Measurements from ENCODE around the gene ABCC10. TPM values are rescaled to one million over a fixed set of nuclear protein-coding genes. Genes with fewer than 3 reads are reported as not detected.
"Not testable (repeated sequence)": the region's sequence is repeated elsewhere in the genome, so short reads cannot be mapped to it uniquely, and the experiment has no call there.

ABCC10 gene
- total RNA-seq, 4 donors from 2014 or later: 30.3 to 75.2 (median 48.2) TPM

DNA sequence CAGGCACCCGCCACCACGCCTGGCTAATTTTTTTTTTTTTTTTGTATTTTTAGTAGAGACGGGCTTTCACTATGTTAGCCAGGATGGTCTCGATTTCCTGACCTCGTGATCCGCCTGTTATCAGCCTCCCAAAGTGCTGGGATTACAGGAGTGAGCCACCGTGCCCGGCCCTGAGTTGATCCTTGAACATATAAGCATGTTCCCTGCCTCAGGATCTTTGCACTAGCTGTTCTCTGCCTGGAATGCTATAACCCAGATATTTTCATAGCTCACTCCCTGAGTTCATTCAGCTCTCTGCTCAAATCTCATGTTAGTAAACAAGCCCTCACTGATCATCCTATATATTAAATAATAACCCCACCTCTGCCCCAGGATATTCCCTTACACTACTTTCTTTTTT lies 37.0 kb downstream of the ABCC10 start:
- H3K36me3 ChIP-seq: no peaks in the 10 kb centered on the region
- H3K27ac ChIP-seq: no peak overlapping the region
- no peaks in the 10 kb centered on the region for H3K9me3 ChIP-seq
- no peak for DNase-seq
- H3K4me3 ChIP-seq: no peak overlapping the region
- no peaks in the 10 kb centered on the region for H3K4me1 ChIP-seq
- TF ChIP-seq, protein P1, sequence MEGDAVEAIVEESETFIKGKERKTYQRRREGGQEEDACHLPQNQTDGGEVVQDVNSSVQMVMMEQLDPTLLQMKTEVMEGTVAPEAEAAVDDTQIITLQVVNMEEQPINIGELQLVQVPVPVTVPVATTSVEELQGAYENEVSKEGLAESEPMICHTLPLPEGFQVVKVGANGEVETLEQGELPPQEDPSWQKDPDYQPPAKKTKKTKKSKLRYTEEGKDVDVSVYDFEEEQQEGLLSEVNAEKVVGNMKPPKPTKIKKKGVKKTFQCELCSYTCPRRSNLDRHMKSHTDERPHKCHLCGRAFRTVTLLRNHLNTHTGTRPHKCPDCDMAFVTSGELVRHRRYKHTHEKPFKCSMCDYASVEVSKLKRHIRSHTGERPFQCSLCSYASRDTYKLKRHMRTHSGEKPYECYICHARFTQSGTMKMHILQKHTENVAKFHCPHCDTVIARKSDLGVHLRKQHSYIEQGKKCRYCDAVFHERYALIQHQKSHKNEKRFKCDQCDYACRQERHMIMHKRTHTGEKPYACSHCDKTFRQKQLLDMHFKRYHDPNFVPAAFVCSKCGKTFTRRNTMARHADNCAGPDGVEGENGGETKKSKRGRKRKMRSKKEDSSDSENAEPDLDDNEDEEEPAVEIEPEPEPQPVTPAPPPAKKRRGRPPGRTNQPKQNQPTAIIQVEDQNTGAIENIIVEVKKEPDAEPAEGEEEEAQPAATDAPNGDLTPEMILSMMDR (IDR thresholded peaks at IDR 0.05): no peak
- no peak for TF ChIP-seq POLR2A (IDR thresholded peaks at IDR 0.05)
- H3K27me3 ChIP-seq: no peaks in the 10 kb centered on the region

DNA sequence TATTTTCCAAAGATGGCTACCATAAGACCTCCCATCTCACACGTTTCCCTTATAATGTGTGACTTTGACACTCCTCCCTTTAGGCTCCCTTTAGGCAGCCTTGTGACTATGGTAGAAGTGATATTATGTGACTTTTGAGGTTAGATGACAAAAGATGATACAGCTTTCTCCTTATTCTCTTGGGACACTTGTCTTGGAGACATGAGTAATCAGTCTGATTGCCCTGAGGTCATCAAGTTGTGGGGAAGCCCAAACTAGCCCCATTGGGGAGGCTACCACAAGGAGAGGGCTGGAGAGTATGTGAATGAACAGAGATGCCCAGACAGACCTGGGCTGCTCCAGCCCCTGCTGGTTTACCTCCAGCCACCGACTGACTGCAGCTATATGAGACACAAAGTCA lies 38.6 kb downstream of the ABCC10 start:
- TF ChIP-seq, protein P1 (IDR thresholded peaks at IDR 0.05): no peak
- no peak for TF ChIP-seq POLR2A (IDR thresholded peaks at IDR 0.05)
- no peaks in the 10 kb centered on the region for H3K36me3 ChIP-seq
- no peak for DNase-seq

GRCh38 chr6:43467265-43467664 lies 39.9 kb downstream of the ABCC10 start:
- H3K9me3 ChIP-seq, H3K27ac ChIP-seq, H3K4me1 ChIP-seq, H3K36me3 ChIP-seq, DNase-seq, H3K27me3 ChIP-seq, H3K4me3 ChIP-seq: not testable (repeated sequence)

More for the DNA sequence above, 38.6 kb downstream of the ABCC10 start:
- H3K4me3 ChIP-seq: no peak overlapping the region
- H3K4me1 ChIP-seq: no peaks in the 10 kb centered on the region
- no peaks in the 10 kb centered on the region for H3K9me3 ChIP-seq
- H3K27me3 ChIP-seq: no peaks in the 10 kb centered on the region
- no peak overlapping the region for H3K27ac ChIP-seq

GRCh38 chr6:43467752-43468151 lies 40.4 kb downstream of the ABCC10 start:
- Histone ChIP-seq H3K36me3 (no peaks in the 10 kb centered on the region), H3K4me3 (no peak overlapping the region), H3K27me3 (no peaks in the 10 kb centered on the region), H3K4me1 (no peaks in the 10 kb centered on the region), H3K27ac (no peak overlapping the region), H3K9me3 (no peaks in the 10 kb centered on the region)
- DNase-seq: no peak
- TF ChIP-seq, protein P1 (IDR thresholded peaks at IDR 0.05): no peak
- no peak for TF ChIP-seq POLR2A (IDR thresholded peaks at IDR 0.05)

GRCh38 chr6:43468240-43468639 lies 40.9 kb downstream of the ABCC10 start:
- H3K27me3 ChIP-seq: no peaks in the 10 kb centered on the region
- H3K36me3 ChIP-seq: no peaks in the 10 kb centered on the region
- H3K4me3 ChIP-seq: no peak overlapping the region
- H3K27ac ChIP-seq: no peak overlapping the region
- DNase-seq: no peak
- H3K9me3 ChIP-seq: no peaks in the 10 kb centered on the region
- TF ChIP-seq POLR2A (IDR thresholded peaks at IDR 0.05): no peak
- TF ChIP-seq, protein P1 (IDR thresholded peaks at IDR 0.05): no peak
- no peaks in the 10 kb centered on the region for H3K4me1 ChIP-seq

DNA sequence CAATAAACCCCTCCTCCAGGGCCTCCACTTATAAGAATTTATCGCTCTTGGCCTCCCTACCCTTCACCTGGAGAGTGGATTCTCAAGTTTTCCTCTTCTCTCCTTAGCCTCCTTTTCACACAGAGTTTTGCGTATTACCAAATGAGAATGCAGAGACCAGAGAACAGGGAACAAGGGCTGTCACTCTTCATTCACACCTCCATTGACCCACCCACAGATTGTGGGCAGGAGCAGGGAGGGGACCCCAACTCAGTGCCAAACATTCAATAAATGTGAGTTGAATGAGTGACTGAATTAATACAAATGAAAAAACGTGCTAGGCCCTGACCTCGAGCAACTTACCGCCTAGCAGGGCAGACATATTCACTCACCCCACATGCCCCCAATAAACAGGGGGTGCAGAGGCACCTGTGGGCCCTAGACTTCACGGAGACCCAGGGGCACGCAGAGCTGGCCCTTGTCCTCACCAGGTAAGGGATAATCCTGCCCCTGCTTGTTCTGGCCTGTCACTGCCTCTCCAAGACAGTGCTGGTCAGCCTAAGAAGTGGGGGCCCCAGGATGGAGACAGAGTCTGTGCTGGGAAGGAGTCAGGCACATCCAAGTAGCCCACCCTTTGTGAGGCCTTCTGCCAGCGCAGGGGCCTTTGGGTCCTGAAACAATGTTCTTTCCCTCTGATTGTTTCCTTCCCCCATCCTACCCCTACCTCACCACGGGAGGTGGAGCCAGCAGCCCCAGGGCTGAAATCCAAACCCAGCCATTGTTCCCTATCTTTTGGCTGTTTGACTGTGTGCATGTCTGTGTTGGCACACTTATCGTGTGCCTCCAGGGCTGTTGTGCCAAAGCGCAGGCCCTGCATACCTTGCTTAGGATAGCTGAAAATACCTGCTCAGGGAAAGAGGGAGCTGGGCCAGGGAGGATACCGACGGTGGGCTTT lies 41.7 kb downstream of the ABCC10 start:
- Histone ChIP-seq H3K4me1 (no peaks in the 10 kb centered on the region), H3K9me3 (no peaks in the 10 kb centered on the region), H3K27ac (no peak overlapping the region), H3K36me3 (no peaks in the 10 kb centered on the region), H3K4me3 (no peak overlapping the region), H3K27me3 (no peaks in the 10 kb centered on the region)
- TF ChIP-seq, protein P1 (IDR thresholded peaks at IDR 0.05): no peak
- no peak for TF ChIP-seq POLR2A (IDR thresholded peaks at IDR 0.05)
- no peak for DNase-seq

Data from Peyer's patch (tissue), 4 donors.